Measurements from ENCODE around the gene DPYD.

The DPYD gene

GRCh38 chr1:97781762-97782337, 139.0 kb downstream of the DPYD start:
- DNase-seq, result no peak

DNA sequence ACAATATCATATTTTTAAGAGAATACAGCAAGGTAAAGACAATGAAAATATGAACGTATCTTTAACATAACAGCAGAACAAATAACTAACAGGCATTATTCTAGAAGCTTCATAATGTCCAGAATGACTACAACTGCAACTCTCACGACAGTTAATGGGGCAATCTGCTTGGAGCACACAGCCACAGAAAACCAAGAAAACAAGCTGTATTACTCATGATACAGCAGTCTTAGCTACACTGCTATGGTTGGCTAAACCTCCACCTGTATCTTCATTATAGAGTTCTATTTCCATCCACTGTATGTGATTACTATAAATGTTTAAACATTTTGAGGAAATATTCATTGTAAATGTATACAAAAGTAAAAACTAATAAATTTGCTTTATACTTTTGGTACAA, 139.9 kb downstream of the DPYD start:
- no peak for DNase-seq

DNA sequence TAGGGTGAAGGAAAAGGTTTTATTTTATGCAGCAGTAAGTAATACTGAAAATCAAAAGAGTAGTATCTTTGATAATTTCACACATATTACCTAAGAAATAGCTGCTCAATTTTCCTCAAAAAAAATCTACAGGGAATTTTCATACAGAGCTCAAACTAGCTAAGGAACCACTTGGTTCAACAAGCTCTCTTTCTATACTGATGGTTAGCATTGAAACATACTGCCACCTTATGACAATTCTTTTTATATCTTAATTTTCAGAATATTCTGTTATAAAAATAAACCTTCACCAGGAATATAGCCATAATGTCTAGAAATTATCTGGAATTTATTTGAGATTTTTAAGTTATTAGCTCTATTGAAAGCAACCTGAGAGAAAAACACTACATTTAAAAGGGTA, 142.1 kb downstream of the DPYD start:
- no peak for DNase-seq

GRCh38 chr1:97770376-97770775, 150.5 kb downstream of the DPYD start:
- DNase-seq, result no peak

DNA sequence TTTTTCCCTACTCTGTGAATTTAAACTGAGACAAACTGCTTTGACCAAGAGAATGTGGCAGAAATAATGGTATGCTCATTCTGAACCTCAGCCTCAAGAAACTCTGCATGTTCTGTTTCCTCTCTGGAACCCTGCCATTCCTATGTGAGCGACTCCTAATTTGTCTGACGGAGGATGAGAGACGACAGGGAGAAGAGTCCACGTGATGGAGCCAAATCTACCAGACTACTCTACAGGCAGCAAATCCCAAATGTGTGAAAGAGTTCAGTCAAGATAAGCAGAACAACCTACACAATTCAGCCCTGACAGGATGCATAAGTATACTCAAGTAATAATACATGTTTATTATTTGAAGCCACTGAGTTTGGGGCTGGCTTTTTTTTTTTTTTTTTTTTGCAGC, 153.5 kb downstream of the DPYD start:
- DNase-seq, result no peak

- DNase-seq, result no peak
Observed at GRCh38 chr1:97764991-97765390, 155.8 kb downstream of the DPYD start.

DNA sequence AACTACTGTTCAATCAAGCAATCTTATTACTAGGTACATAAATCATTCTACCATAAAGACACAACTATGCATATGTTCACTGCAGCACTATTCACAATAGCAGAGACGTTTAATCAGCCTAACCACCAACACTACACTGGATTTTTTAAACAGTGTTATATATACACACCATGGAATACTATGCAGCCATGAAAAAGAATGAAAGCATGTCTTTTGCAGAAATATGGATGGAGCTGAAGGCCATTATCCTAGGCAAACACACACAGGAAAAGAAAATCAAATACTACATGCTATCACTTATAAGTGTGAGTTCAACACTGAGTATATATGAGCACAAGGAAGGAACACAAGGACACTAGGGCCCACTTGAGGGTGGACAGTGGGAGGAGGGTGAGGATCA, 159.2 kb downstream of the DPYD start:
- DNase-seq, result no peak

DNA sequence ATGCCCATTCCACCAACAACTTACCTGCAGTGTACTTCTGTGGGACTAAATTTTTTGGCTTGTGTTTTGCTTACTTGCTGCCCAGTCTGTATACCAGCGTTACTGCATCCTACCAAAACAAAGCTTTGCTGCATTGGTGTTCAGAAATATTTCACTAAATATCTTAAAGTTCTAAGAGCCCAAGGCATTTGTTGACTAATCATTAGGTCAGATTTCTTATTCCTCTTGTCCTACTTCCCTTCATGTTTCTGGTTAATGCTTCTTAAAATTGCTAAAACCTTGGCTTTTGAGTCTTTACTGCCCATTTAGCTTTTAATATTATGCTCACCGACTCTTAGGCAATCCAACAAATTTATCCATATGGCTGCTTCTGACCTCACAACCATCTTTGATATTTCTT, 161.8 kb downstream of the DPYD start:
- DNase-seq, result no peak

- no peak for DNase-seq
Observed at GRCh38 chr1:97758541-97759057, 162.2 kb downstream of the DPYD start.

DNA sequence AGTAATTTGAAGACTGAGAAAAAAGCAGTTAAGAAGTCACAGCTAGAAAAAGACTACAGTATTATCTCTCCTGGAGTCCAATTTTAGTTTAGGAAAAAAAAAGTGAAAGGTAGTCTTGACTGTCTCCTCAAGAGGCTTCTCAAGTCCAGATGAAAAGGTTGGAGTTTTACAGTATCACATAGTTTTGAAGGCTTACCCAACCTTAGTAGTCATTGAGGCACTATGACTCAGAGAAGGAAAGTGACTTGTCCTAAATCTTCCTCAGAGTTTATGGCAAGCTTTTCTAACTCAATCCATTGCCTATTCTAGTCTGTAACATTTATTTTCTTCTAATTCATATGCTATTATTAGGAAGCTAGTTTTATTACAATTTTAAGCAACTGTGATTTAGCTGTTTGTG, 174.9 kb downstream of the DPYD start:
- DNase-seq, result no peak

GRCh38 chr1:97744977-97745376, 175.9 kb downstream of the DPYD start:
- DNase-seq, result no peak

DNA sequence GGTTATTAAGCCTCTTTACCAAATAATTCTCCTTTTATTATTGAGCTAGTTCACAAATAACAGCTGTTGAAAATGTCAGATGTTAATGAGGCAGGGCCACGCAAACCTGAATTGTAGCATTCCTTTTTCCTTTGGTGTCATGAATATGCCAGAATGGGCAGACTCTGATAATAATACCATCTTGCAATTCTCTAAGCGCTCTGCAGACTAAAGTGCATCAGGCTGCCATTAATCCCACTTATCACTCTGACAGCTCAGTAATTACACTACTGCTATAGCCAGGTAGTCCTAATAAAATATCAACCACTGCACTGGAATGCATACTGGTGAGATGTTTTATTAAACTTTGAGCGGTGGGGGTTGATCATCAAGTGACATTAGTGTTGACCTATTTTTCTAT, 177.7 kb downstream of the DPYD start:
- no peak for DNase-seq

DNA sequence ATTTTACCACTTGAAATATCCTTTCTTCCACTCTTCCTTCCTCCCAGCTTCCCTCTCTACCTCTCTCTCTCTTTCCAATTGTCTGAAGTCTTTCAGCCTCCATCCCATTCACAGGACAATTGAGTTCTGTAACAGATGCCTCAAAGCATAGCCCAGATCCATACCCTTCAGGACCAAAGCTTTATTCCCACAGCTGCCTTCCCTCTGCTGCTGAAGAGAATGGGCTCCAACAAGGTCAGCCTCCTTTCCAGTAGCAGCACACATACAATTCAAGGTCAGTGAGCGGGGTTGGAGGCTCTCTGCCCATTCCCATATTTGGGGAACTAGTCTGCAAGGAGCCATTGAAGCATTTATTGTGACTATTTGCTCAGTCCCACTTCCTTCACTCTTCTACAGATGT, 179.9 kb downstream of the DPYD start:
- no peak for DNase-seq

DNA sequence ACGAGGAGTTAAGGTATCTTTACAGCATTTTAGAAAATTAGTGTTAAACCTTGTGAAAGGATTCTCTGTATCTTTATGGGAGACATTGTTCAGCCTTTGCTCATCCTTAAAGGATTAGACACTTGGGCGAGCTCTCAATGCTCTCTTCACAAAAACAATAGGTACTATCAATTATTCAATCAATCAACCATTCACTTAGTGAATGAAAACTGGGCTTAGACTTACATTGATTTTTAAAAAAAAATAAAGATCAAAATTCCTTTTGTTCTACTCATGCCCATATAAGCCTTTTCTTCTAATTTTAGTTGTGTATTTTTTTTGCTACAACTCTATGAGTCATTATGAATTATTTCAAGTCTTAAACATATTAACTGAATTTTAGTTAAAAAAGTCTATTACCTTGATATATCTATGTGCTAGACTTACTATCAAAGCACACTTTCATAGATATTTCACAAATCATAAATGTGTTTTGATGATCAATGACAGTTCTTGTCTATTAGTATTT, 181.2 kb downstream of the DPYD start:
- DNase-seq, result no peak

GRCh38 chr1:97738270-97738669, 182.6 kb downstream of the DPYD start:
- DNase-seq, result no peak

- no peak for DNase-seq
Observed at GRCh38 chr1:97730271-97730670, 190.6 kb downstream of the DPYD start.

DNA sequence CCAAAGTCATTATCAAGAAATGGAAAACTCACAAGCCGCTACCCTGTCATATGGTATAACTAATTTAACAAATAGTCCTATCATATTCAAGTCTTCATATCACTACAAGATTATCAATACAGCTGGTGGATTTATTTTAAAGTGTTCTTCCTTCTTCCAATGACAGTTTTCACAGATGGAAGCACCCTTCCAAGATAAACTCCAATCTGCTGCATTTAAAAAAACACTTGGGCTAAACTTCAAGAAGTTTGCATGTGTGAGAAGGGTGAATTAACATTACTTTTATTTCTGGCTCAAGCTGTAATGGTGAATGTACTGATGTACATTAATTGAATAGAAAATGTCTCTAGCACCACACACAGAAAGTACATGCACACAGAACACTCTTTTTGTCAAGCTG, 192.4 kb downstream of the DPYD start:
- DNase-seq, result no peak

- no peak for DNase-seq
Observed at GRCh38 chr1:97727029-97727428, 193.8 kb downstream of the DPYD start.

GRCh38 chr1:97726386-97726785, 194.4 kb downstream of the DPYD start:
- no peak for DNase-seq

GRCh38 chr1:97721221-97721620, 199.6 kb downstream of the DPYD start:
- DNase-seq, result no peak

DNA sequence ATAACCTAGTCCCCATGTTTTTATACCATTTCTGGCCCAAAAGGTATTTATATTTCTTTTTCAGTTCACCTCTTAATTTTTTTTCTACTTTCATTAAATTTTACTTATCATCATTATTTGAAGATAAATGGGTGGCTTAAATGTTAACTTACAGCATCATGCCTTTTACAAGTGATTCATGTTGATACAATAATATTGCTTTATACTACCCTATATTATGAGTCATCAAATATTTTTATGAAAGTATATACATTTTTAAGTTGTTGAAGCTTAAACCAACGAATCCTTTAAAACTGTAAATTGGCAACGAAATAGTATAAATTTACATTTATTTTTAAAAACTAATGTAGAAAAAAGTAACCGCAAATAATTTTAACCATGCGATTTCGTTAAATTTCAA, 207.9 kb downstream of the DPYD start:
- DNase-seq, result no peak

GRCh38 chr1:97711858-97712257, 209.0 kb downstream of the DPYD start:
- no peak for DNase-seq

DNA sequence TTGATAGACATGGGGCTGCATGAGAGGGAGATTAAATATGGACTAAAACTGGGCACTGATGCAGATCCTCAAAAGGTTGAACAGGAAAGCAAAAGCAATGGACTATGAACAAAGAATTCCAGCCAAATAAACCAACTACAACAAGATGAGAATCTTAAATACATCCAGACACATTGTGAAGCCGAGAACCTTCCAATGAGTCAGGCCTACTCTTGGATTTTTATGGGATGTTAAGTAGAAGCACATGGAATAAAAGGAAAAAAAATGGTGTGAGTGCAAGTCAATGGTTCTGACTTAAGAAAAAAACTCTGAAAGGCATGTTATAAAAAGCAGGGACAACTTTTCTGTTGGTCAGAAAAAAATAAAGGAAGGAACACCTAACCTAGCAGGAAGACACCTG, 227.2 kb downstream of the DPYD start:
- no peak for DNase-seq

- DNase-seq, result no peak
Observed at GRCh38 chr1:97691325-97691724, 229.5 kb downstream of the DPYD start.

- DNase-seq, result no peak
Observed at GRCh38 chr1:97685360-97685759, 235.5 kb downstream of the DPYD start.

All from GOT3 (cell line).